OCI-LY3 (cell line): ENCODE data around the gene DNAJC8.
A peak's percentile ranks its signal among the peaks of the same experiment; 100 is the strongest.

Source experiments
- H2AFZ ChIP-seq: fragments of 200-600, 300-600 bp; shearing (Covaris generic); 2 replicates; pipeline ENCODE4 v1.6.0; 2014; ENCODE audit warnings: antibody characterized with exemption, low read depth, low read length
- H3K27ac ChIP-seq: fragments of 200-600, 300-600 bp; sonication (generic); 2 replicates; pipeline ENCODE4 v1.5.1; 2014; ENCODE audit warnings: mild to moderate bottlenecking, low read length, moderate library complexity, mixed read lengths
- H3K27me3 ChIP-seq: fragments of 200-600, 300-600 bp; sonication (generic); 2 replicates; pipeline ENCODE4 v1.6.1; 2014; ENCODE audit warnings: low read depth, low read length, mixed read lengths
- H3K36me3 ChIP-seq: fragments of 200-600, 300-600 bp; sonication (generic); replicated peaks from 2 replicates; pipeline ENCODE3; 2014; ENCODE audit warnings: low read depth, low read length, mixed read lengths
- H3K4me1 ChIP-seq: fragments of 300-600, 200-600 bp; sonication (generic); 2 replicates; pipeline ENCODE4 v1.6.1; 2014; ENCODE audit warnings: low read length, mixed read lengths
- H3K4me2 ChIP-seq: fragments of 200-600, 300-600 bp; sonication (generic); 2 replicates; pipeline ENCODE4 v1.6.1; 2014; ENCODE audit warnings: low read length, mixed read lengths
- H3K4me3 ChIP-seq: fragments of 300-600, 200-600 bp; sonication (generic); 2 replicates; pipeline ENCODE4 v1.5.1; 2014; ENCODE audit warnings: antibody characterized with exemption, mild to moderate bottlenecking, low read length, moderate library complexity
- H3K79me2 ChIP-seq: fragments of 300-600, 200-600 bp; shearing (Covaris generic); 2 replicates; pipeline ENCODE4 v1.6.1; 2014; ENCODE audit warnings: mild to moderate bottlenecking, low read length, mixed read lengths
- H3K9ac ChIP-seq: fragments of 300-600, 200-600 bp; shearing (Covaris generic); 2 replicates; pipeline ENCODE4 v1.6.0; 2014; ENCODE audit warnings: mild to moderate bottlenecking, low read length, moderate library complexity
- H3K9me3 ChIP-seq: fragments of 200-600, 300-600 bp; shearing (Covaris generic); 2 replicates; pipeline ENCODE4 v1.6.1; 2014; ENCODE audit warnings: low read length, mixed read lengths; ENCODE audit not compliant: insufficient read depth
- H4K20me1 ChIP-seq: fragments of 200-600, 300-600 bp; sonication (generic); 2 replicates; pipeline ENCODE4 v1.6.1; 2016; ENCODE audit warnings: low read length, mixed read lengths; ENCODE audit not compliant: insufficient read depth
- EZH2phosphoT487 ChIP-seq: fragments of 200-600 bp; shearing (Covaris generic); IDR thresholded peaks from 2 replicates; pipeline ENCODE4 v1.6.1; 2018; ENCODE audit warnings: antibody characterized with exemption, mixed run types, low read depth
- TF ChIP-seq, protein P1 (sequence below): fragments of 200-600, 300-600 bp; sonication (generic); IDR thresholded peaks from 2 replicates; pipeline ENCODE4 v1.5.1; 2014; ENCODE audit warnings: antibody characterized with exemption, low read length, low read depth

Gene DNAJC8

DNA sequence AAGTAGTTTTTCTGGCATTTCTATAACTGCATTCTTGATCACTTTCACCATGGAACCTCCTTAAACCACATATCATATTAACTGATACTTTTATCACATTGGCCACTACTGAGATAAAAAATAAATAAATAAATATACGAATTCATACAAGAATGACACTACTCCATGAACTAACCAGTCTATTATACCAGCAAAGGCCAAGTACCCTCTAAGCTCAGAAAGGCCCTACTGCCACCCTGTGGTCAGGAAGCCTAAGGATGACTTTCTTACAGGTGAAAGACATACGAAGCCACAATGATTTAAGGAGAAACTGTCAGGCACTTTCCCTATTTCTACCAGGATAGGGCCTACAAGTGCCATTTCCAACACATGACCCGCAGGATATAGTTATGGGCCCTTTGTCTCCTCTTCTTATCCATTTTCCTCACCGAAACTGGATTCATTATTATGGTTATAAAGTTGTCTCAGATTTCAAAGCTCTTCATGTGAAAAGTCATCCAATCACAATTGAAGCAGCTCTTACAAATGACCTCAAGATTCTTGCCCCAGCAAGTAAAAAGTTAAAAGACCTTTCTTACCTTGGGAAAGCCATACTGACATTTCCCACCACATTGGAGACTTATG lies 23.9 kb downstream of the DNAJC8 start:
- Histone ChIP-seq H3K79me2 (no peaks in the 10 kb centered on the region), H3K36me3 (peaks cover 7% of the 10 kb centered on the region)

GRCh38 chr1:28205243-28205642 lies 27.6 kb downstream of the DNAJC8 start:
- Histone ChIP-seq H3K36me3 (peaks cover 11% of the 10 kb centered on the region), H3K27me3 (no peaks in the 10 kb centered on the region), H3K79me2 (no peaks in the 10 kb centered on the region), H3K4me1 (peaks cover 11% of the 10 kb centered on the region), H3K27ac (no peak overlapping the region), H3K4me2 (no peak overlapping the region), H3K4me3 (no peak overlapping the region), H2AFZ (no peak overlapping the region), H3K9ac (no peak overlapping the region), H3K9me3 (no peaks in the 10 kb centered on the region), H4K20me1 (no peaks in the 10 kb centered on the region)
- TF ChIP-seq, protein P1, sequence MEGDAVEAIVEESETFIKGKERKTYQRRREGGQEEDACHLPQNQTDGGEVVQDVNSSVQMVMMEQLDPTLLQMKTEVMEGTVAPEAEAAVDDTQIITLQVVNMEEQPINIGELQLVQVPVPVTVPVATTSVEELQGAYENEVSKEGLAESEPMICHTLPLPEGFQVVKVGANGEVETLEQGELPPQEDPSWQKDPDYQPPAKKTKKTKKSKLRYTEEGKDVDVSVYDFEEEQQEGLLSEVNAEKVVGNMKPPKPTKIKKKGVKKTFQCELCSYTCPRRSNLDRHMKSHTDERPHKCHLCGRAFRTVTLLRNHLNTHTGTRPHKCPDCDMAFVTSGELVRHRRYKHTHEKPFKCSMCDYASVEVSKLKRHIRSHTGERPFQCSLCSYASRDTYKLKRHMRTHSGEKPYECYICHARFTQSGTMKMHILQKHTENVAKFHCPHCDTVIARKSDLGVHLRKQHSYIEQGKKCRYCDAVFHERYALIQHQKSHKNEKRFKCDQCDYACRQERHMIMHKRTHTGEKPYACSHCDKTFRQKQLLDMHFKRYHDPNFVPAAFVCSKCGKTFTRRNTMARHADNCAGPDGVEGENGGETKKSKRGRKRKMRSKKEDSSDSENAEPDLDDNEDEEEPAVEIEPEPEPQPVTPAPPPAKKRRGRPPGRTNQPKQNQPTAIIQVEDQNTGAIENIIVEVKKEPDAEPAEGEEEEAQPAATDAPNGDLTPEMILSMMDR: no peak
- no peak for TF ChIP-seq EZH2phosphoT487

More for the DNA sequence above, 23.9 kb downstream of the DNAJC8 start:
- Histone ChIP-seq H3K9ac (no peak overlapping the region), H3K27me3 (no peaks in the 10 kb centered on the region), H3K9me3 (no peaks in the 10 kb centered on the region), H3K4me3 (no peak overlapping the region), H4K20me1 (no peaks in the 10 kb centered on the region), H2AFZ (no peak overlapping the region), H3K27ac (no peak overlapping the region), H3K4me2 (no peak overlapping the region), H3K4me1 (no peaks in the 10 kb centered on the region)
- no peak for TF ChIP-seq EZH2phosphoT487
- TF ChIP-seq, protein P1: peak; percentile 76

DNA sequence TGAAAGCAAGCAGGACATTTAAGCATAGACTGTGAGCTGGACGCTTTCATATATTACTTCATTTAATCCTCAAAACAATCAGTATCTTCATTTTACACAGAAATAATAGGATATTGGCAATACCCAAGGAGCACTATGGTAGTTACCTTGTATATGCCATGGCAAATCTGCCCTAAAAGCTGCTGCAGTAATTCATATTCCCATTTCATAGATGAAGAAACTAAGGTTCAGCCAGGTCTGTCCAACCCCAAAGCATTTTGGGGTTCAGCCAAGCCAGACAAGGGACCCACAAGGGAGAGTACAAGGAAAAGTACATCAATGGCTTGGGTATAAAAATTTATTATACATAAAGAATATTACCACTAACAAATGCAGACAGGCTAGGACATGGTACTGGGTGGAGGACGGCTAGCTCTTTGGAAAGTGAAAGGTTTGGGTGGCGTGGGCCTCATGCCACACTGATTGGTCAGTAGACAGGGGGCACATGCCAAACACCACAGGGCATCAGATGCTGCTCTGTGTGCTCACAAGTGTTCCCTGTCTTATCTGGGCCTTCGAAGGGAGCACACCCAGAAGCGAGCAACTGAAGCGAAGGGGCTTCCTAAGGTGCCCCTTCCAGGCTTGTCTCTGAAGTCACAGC lies 32.5 kb downstream of the DNAJC8 start:
- peak overlapping the region; percentile 45; the same call in 1 of the 2 replicates for H3K9ac ChIP-seq
- no peaks in the 10 kb centered on the region for H3K27me3 ChIP-seq
- no peaks in the 10 kb centered on the region for H3K9me3 ChIP-seq
- H3K4me3 ChIP-seq: peak overlapping the region; percentile 59
- H3K4me2 ChIP-seq: peak overlapping the region; percentile 85
- peak overlapping the region; percentile 92 for H3K27ac ChIP-seq
- TF ChIP-seq, protein P1: no peak
- no peak for TF ChIP-seq EZH2phosphoT487
- peaks cover 25% of the 10 kb centered on the region for H3K4me1 ChIP-seq
- no peak overlapping the region for H2AFZ ChIP-seq
- no peaks in the 10 kb centered on the region for H3K79me2 ChIP-seq
- H3K36me3 ChIP-seq: peaks cover 20% of the 10 kb centered on the region
- H4K20me1 ChIP-seq: no peaks in the 10 kb centered on the region

DNA sequence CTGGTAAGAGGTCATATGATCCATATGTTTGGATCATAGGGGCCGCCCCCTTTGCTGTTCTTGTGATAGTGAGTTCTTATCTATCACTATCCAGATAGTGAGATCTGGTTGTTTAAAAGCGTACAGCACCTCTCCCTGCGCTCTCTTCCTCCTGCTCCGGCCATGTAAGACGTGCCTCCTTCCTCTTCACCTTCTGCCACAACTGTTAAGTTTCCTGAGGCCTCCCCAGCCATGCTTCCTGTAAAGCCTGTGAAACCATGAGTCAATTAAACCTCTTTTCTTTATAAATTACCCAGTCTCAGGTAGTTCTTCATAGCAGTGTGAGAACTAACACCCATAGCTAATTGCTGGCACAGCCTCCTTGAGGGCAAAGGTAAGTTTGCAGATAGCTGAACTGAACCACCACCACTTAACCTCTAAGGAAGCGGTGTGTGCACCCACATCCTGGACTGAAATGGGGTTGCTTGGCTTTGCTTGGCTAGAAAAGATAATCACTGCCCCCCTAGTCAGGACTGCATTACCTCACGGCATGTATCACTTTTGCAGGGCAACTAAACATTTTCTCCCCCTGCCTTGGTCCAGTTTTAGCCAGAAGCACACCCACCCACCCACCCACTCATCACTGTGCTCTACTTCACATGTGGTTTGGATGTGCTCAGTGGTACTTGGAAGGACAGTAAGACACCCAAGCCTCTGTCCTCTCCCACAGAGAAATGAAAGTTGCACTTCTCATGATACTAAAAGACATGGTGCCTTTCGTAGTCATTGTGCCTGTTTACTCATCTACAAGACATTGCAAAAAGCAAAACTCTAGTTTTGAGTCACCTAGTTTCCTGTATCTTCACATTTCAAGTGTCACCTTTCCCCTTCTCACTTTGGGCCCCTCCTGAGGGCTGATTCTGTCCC lies 33.2 kb downstream of the DNAJC8 start:
- Histone ChIP-seq H3K36me3 (peaks cover 20% of the 10 kb centered on the region), H3K27ac (peak overlapping the region; percentile 92)

More for the DNA sequence above, 33.2 kb downstream of the DNAJC8 start:
- peak overlapping the region; percentile 85 for H3K4me2 ChIP-seq
- H3K4me3 ChIP-seq: peak overlapping the region; percentile 59
- H3K79me2 ChIP-seq: no peaks in the 10 kb centered on the region
- no peaks in the 10 kb centered on the region for H3K9me3 ChIP-seq
- H3K27me3 ChIP-seq: no peaks in the 10 kb centered on the region
- TF ChIP-seq, protein P1: no peak
- no peak for TF ChIP-seq EZH2phosphoT487
- H3K9ac ChIP-seq: peak overlapping the region; percentile 45; the same call in 1 of the 2 replicates
- H3K4me1 ChIP-seq: peaks cover 25% of the 10 kb centered on the region
- H2AFZ ChIP-seq: no peak overlapping the region
- no peaks in the 10 kb centered on the region for H4K20me1 ChIP-seq
